Hindlimb muscle (tissue), 1 donor: Measurements from ENCODE around the gene MYOG. TPM values are rescaled to one million over a fixed set of nuclear protein-coding genes. Genes with fewer than 3 reads are reported as not detected.

ENCODE experiments used
- polyA plus RNA-seq: library from polyadenylated mRNA; unstranded; fragments of 120-200 nt; gene quantifications from one replicate; pipeline ENCODE4 v1.2.1, GENCODE V29; 2013; ENCODE audit not compliant: insufficient read length

The MYOG gene
- polyA plus RNA-seq, 1 donor = 562 TPM

Other genes starting within 250 kb of the MYOG start
- 6.2 TPM for gene RABIF, start 196.9 kb downstream of the MYOG start, polyA plus RNA-seq
- gene KLHL12, start 158.8 kb downstream of the MYOG start, polyA plus RNA-seq = 19.7 TPM
- 62.7 TPM for gene ADIPOR1, start 127.7 kb downstream of the MYOG start, polyA plus RNA-seq
- gene CYB5R1, start 118.8 kb downstream of the MYOG start, polyA plus RNA-seq = 94.4 TPM
- 35.5 TPM for gene TMEM183A, start 78.6 kb downstream of the MYOG start, polyA plus RNA-seq
- 69.4 TPM for gene PPFIA4, start 59.5 kb downstream of the MYOG start, polyA plus RNA-seq
- gene ADORA1, start 41.7 kb upstream of the MYOG start, polyA plus RNA-seq = 8.2 TPM
- gene MYBPH, start 89.8 kb upstream of the MYOG start, polyA plus RNA-seq = 534 TPM
- 1.7 TPM for gene CHI3L1, start 100.7 kb upstream of the MYOG start, polyA plus RNA-seq
- 1.7 TPM for gene CHIT1, start 143.7 kb upstream of the MYOG start, polyA plus RNA-seq
- gene BTG2, start 219.5 kb upstream of the MYOG start, polyA plus RNA-seq = 84.9 TPM